ENCODE measurements around the gene UCHL1.

GRCh38 chr4:41299486-41299885 lies 42.8 kb downstream of the UCHL1 start:
- peak; percentile 16; the same call in 1 of the 2 replicates for TF ChIP-seq POLR2AphosphoS5 (IDR thresholded peaks at IDR 0.05; ENCODE audit: borderline replicate concordance, low read depth, low read length)
- no peak for TF ChIP-seq EZH2 (IDR thresholded peaks at IDR 0.05)
- TF ChIP-seq FOXP2 (optimal IDR thresholded peaks at IDR 0.05; ENCODE audit: control extremely low read depth, extremely low read length, insufficient read depth): no peak

All from SK-N-MC (cell line).